ENCODE data around the gene UBE2J2.

UBE2J2 gene

DNA sequence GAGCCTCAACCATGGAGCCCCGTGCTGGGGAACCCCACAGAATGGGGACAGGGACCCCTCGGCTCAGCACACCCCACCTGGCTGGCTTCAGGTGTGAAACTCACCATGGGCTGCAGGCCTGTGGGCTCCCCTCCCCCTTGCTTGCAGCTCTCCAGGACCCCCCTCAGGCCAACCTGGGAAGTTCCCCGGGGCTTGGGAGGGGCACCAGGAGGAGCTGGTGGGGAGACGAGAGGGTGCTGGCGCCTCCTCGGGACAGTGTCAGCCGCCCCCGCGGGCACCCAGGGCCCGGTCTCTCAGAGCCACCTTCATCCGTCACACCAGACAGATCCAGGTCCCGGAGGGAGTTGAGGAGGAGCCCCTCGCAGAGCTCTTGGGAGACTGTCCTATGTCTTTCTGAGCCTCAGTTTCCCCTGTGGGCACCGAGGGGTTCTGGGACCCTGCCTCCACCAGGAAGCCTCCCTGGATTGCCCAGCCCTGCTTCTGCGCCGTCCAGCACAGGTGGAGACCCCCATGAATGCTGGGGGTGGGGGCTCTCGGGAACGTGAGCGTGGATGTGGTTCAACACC is 66.6 kb downstream of the UBE2J2 start:
- H3K27ac ChIP-seq, result no peak overlapping the region
- TF ChIP-seq ZFX (IDR thresholded peaks at IDR 0.05; ENCODE audit: borderline replicate concordance), result no peak
- TF ChIP-seq, protein P1, sequence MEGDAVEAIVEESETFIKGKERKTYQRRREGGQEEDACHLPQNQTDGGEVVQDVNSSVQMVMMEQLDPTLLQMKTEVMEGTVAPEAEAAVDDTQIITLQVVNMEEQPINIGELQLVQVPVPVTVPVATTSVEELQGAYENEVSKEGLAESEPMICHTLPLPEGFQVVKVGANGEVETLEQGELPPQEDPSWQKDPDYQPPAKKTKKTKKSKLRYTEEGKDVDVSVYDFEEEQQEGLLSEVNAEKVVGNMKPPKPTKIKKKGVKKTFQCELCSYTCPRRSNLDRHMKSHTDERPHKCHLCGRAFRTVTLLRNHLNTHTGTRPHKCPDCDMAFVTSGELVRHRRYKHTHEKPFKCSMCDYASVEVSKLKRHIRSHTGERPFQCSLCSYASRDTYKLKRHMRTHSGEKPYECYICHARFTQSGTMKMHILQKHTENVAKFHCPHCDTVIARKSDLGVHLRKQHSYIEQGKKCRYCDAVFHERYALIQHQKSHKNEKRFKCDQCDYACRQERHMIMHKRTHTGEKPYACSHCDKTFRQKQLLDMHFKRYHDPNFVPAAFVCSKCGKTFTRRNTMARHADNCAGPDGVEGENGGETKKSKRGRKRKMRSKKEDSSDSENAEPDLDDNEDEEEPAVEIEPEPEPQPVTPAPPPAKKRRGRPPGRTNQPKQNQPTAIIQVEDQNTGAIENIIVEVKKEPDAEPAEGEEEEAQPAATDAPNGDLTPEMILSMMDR (IDR thresholded peaks at IDR 0.05), result peak; percentile 14; the same call in 1 of the 2 replicates

DNA sequence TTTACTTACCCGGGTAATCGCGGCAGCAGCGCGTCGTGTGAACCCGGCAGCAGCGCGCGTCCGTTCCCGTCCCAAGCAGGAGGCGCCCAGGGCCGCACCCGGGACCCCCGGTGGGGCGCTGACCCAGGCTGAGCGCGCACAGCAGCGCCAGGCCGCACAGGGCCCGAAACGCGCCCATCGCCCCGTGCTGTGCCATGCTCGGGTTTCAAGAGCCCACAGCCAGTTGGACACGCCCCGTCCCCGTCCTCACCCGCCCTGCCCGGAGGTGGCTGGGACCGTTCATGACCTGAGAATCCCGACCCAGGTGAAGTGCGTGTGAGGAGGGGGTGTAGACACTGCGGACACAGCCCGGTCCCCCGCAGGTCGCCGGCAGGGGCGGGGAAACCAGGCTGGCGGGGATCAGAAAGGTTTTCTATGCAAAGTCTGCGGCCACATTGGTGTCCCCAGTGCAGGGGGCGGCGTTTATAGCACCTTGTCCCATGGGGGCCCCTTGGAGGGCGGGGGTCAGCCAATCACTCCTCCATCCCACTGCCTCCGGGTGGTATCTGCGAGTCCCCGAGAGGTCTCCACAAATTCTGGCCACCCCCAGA is 67.2 kb downstream of the UBE2J2 start, which contains the start of gene TNFRSF18:
TNFRSF18 (minus strand) TSS at position 217 of the 590 bp plus-strand sequence; CDS start at position 196, 21 bp downstream.
- H3K27ac ChIP-seq, result peak within 1 kb of the TSS; percentile 20; the same call in 1 of the 2 replicates
- TF ChIP-seq, protein P1 (IDR thresholded peaks at IDR 0.05), result no peak
- no peak for TF ChIP-seq ZFX (IDR thresholded peaks at IDR 0.05; ENCODE audit: borderline replicate concordance)

DNA sequence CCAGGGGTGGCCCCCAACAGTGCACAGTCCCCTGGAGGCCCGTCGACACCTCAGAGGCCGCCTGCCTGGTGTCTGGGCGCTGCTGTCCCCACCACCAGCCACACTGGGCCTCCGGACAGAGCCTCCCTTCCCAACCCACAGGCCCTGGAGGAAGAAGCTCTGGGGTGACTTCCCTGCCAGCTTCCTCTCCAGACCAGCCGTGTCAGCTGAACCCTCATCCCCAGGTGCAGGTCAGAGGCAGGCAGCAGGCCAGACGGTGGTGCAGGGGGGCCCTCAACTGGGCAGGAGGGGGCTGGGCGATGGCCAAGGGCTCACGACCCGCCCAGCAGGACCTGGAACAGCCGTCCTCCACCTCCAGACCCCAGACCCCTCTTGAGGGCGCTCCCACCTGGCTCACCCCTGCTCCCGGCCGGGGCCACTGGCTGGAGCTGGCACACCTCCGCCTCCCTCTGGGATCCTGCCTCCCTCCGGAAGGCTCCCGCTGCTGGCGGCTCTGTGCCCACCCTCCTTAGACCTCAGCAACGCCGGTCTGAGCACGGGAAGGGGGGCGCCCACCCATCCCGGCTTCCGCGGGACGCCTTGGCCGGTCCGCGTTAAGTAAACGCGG is 67.8 kb downstream of the UBE2J2 start:
- TF ChIP-seq ZFX (IDR thresholded peaks at IDR 0.05; ENCODE audit: borderline replicate concordance), result no peak
- TF ChIP-seq, protein P1 (IDR thresholded peaks at IDR 0.05), result no peak
- H3K27ac ChIP-seq, result peak overlapping the region; percentile 20; the same call in 1 of the 2 replicates

DNA sequence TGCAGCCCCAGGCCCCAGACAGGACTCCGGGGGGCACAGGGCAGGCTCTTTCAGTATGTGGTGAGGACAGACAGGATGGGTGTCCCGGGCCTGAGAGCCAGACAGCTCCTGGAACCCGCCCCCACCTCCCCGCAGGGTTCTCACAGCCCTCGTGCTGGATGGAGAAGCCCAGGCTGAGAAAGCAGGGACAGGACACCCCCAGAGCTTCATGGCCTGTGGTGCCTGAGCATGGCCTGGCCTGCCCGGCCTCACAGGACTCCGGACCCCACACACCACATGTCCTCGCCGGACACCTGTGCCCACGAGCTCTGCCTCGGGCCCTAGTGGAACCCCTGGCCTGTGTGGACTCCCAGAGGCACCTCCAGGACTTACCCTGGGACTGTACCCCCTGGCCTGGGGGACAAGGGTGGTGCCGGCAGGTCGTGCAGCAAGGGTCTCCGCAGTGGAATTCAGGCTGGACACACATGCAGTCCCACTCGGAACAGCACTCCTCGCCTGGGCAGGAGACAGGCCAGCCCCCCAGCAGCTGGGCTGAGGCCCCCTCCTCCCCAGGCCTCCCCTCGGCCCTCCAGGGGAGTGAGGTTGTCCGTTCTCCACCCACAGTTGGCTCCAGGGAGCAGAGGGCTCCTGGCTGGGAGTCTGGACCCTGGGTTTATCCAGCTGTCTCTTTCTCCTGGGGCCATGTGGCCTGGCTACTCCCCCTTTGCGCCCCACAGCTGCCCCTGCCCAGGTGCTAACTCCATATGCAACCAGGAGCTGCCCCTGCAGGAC is 68.5 kb downstream of the UBE2J2 start:
- H3K27ac ChIP-seq, result no peak overlapping the region
- TF ChIP-seq, protein P1 (IDR thresholded peaks at IDR 0.05), result no peak
- TF ChIP-seq ZFX (IDR thresholded peaks at IDR 0.05; ENCODE audit: borderline replicate concordance), result no peak

DNA sequence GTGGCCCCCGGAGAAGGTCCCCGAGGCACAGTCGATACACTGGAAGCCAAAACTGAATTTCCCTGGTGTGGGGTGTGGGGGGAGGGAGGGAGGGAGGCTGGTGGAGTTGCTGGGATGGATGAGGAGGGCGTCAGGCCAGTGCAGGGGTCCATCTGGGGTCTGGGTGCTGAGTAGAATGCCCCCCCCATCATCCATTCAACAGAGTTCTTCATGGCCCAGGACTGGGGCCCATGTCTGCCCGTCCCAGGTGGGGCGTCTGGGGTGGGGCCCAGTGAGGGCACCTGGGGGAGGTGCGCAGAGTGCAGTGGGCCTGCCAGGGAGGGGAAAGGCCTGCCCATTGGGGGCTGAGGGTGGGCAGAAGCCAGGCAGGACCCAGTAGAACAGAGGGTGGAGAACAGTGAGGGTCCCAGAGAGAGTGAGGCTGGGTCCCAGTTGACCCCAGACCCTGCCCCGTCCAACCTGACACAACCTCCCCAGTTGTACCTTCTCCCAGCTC is 69.2 kb downstream of the UBE2J2 start:
- TF ChIP-seq ZFX (IDR thresholded peaks at IDR 0.05; ENCODE audit: borderline replicate concordance), result no peak
- TF ChIP-seq, protein P1 (IDR thresholded peaks at IDR 0.05), result no peak
- no peak overlapping the region for H3K27ac ChIP-seq
